Measurements from ENCODE around the gene PAQR9. TPM values are rescaled to one million over a fixed set of nuclear protein-coding genes. Genes with fewer than 3 reads are reported as not detected.

PAQR9 gene
- total RNA-seq: 0.18 TPM in 1 of 2 replicates, not detected in the other

GRCh38 chr3:142963516-142964448 is at the start of gene PAQR9:
Gene PAQR9, minus strand, starts transcription at chr3:142963674. Its CDS starts 338 bp downstream, at chr3:142963336.

GRCh38 chr3:143001369-143002082 is 38.1 kb upstream of the PAQR9 start, which contains the start of gene U2SURP:
Gene U2SURP, plus strand, starts transcription at chr3:143001570. Its CDS starts 59 bp downstream, at chr3:143001629.

Other genes with a start within 250 kb of the PAQR9 start
- gene TRPC1, start 239.6 kb downstream of the PAQR9 start, total RNA-seq: 31.4 and 38.5 TPM in 2 replicates
- 60.7 and 197 TPM in 2 replicates for gene PCOLCE2, start 74.6 kb downstream of the PAQR9 start, total RNA-seq
- 42.2 and 44.8 TPM in 2 replicates for gene U2SURP, start 37.9 kb upstream of the PAQR9 start, total RNA-seq
- 3.4 and 4.2 TPM in 2 replicates for gene CHST2, start 156.1 kb upstream of the PAQR9 start, total RNA-seq

Data from smooth muscle cell of bladder (primary cell).